Sigmoid colon (tissue), 4 donors: ENCODE measurements around the gene RD3L.

ENCODE experiments used
- EP300 ChIP-seq, 4 donors: sonication (generic); formaldehyde crosslinking; IDR thresholded peaks; one replicate each; pipeline ENCODE4 v1.6.1; 2017; ENCODE audit warnings: antibody characterized with exemption in 4 of 4
- POLR2AphosphoS5 ChIP-seq, 4 donors: sonication (generic); formaldehyde crosslinking; IDR thresholded peaks; one replicate each; pipeline ENCODE4 v1.6.1; 2017; ENCODE audit warnings: antibody characterized with exemption in 4 of 4
- TF ChIP-seq, protein P1 (sequence below), 4 experiments: fragments of 450-650 bp in 3 of 4; fragments of 200-600 bp in 1 of 4; IDR thresholded peaks; one replicate each; pipeline ENCODE4 v1.5.1; 2016 to 2019; ENCODE audit warnings: antibody characterized with exemption in 4 of 4, mild to moderate bottlenecking in 3 of 4, moderate library complexity in 2 of 4

DNA sequence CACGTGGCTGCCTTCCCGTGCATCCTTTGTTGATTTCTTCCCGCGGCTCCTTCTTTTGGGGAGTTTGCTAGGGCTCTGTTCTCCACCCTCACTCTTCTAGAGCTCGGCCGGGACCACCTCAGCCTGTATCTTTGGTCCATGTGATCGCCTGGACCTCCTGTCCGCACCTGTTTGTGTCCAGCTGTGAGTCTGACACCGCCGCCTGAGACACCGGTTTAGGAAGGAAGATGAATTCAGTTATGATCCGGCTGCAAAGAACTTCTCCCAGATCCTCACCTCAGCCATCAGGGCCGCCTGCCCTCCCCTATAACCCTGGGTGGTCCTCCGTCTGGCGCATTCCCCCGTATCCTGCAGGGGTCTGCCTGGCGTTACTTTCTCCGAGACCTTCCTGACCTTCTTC, 14.8 kb downstream of the RD3L start:
- no peak for TF ChIP-seq EP300 (IDR thresholded peaks at IDR 0.05)
- TF ChIP-seq, protein P1, sequence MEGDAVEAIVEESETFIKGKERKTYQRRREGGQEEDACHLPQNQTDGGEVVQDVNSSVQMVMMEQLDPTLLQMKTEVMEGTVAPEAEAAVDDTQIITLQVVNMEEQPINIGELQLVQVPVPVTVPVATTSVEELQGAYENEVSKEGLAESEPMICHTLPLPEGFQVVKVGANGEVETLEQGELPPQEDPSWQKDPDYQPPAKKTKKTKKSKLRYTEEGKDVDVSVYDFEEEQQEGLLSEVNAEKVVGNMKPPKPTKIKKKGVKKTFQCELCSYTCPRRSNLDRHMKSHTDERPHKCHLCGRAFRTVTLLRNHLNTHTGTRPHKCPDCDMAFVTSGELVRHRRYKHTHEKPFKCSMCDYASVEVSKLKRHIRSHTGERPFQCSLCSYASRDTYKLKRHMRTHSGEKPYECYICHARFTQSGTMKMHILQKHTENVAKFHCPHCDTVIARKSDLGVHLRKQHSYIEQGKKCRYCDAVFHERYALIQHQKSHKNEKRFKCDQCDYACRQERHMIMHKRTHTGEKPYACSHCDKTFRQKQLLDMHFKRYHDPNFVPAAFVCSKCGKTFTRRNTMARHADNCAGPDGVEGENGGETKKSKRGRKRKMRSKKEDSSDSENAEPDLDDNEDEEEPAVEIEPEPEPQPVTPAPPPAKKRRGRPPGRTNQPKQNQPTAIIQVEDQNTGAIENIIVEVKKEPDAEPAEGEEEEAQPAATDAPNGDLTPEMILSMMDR (IDR thresholded peaks at IDR 0.05) = no peak
- no peak for TF ChIP-seq POLR2AphosphoS5 (IDR thresholded peaks at IDR 0.05)
